ENCODE measurements around the gene RAB10. TPM values are rescaled to one million over a fixed set of nuclear protein-coding genes. Genes with fewer than 3 reads are reported as not detected.
A peak's percentile ranks its signal among the peaks of the same experiment; 100 is the strongest.
"Not testable (repeated sequence)": the region's sequence is repeated elsewhere in the genome, so short reads cannot be mapped to it uniquely, and the experiment has no call there.

The RAB10 gene
- total RNA-seq, 6 donors from 2014 or later, result 81.7 to 139 (median 106) TPM

DNA sequence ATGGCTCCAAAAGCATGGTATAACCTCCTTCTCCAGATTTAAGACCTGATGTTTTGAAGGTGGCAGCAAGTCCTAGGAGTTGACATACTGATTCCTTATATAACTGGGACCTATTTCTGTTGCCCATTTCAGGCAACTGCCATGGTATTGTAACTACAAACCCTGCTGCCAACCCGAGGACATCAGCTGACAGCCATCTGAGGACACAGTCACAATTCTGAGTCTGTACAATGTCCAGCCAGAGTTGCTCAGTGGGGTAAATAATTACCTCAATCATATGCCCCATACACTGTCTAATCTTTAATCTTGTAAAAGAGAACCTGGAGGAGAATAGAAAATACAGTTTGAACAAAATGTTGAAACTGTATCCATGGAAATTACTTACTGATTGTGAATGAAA, 130.3 kb downstream of the RAB10 start:
- 35 to 86% methylated on average over 1 of the region's 1 CpG for WGBS, 2 donors
- Histone ChIP-seq H3K36me3 (no peaks in the 10 kb centered on the region), H3K27ac (no peak overlapping the region), H3K4me3 (no peak overlapping the region), H3K27me3 (no peaks in the 10 kb centered on the region), H3K9me3 (no peaks in the 10 kb centered on the region), H3K4me1 (no peaks in the 10 kb centered on the region)
- DNase-seq (no peak), ATAC-seq (ENCODE audit: low FRiP score in 2 of 2) (no peak)
- TF ChIP-seq POLR2A (IDR thresholded peaks at IDR 0.05), result no peak
- no peak for TF ChIP-seq EP300 (IDR thresholded peaks at IDR 0.05)
- TF ChIP-seq CTCF (IDR thresholded peaks at IDR 0.05), result no peak
- TF ChIP-seq POLR2AphosphoS5 (IDR thresholded peaks at IDR 0.05), result no peak

GRCh38 chr2:26164641-26165211, 130.8 kb downstream of the RAB10 start:
- no peak for ATAC-seq (ENCODE audit: low FRiP score in 2 of 2)
- TF ChIP-seq POLR2A (IDR thresholded peaks at IDR 0.05), result no peak
- no peak for TF ChIP-seq CTCF (IDR thresholded peaks at IDR 0.05)
- TF ChIP-seq EP300 (IDR thresholded peaks at IDR 0.05), result no peak
- H3K27ac ChIP-seq, result no peak overlapping the region
- no peaks in the 10 kb centered on the region for H3K27me3 ChIP-seq
- DNase-seq, result no peak
- no peaks in the 10 kb centered on the region for H3K9me3 ChIP-seq
- H3K36me3 ChIP-seq, result no peaks in the 10 kb centered on the region
- WGBS, 2 donors, result 86 to 91% methylated on average over 8 of the region's 8 CpGs
- H3K4me1 ChIP-seq, result no peaks in the 10 kb centered on the region
- H3K4me3 ChIP-seq, result no peak overlapping the region

DNA sequence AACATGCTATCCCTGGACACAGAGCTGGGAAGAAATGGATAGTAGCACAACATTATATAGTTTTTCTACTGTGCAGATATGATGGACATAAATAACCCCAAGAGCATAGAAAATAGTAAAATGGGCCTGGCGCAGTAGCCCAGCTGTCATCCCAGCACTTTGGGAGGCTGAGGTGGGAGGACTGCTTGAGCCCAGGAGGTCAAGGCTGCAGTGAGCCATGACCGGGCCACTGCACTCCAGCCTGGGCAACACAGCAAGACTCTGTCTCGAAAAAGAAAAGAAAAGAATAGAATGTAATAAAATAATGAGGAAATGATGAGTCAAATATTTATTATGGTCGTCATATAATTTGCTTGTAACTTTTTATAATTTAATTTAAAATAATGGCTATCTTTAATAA, 131.5 kb downstream of the RAB10 start:
- H3K27ac ChIP-seq, result no peak overlapping the region
- H3K36me3 ChIP-seq, result no peaks in the 10 kb centered on the region
- no peak overlapping the region for H3K4me3 ChIP-seq
- WGBS, 2 donors, result 90 to 93% methylated on average over 4 of the region's 4 CpGs
- DNase-seq (no peak), ATAC-seq (ENCODE audit: low FRiP score in 2 of 2) (no peak)
- no peaks in the 10 kb centered on the region for H3K4me1 ChIP-seq
- no peaks in the 10 kb centered on the region for H3K27me3 ChIP-seq
- no peaks in the 10 kb centered on the region for H3K9me3 ChIP-seq
- no peak for TF ChIP-seq POLR2AphosphoS5 (IDR thresholded peaks at IDR 0.05)
- no peak for TF ChIP-seq CTCF (IDR thresholded peaks at IDR 0.05)
- no peak for TF ChIP-seq POLR2A (IDR thresholded peaks at IDR 0.05)
- TF ChIP-seq EP300 (IDR thresholded peaks at IDR 0.05), result no peak

DNA sequence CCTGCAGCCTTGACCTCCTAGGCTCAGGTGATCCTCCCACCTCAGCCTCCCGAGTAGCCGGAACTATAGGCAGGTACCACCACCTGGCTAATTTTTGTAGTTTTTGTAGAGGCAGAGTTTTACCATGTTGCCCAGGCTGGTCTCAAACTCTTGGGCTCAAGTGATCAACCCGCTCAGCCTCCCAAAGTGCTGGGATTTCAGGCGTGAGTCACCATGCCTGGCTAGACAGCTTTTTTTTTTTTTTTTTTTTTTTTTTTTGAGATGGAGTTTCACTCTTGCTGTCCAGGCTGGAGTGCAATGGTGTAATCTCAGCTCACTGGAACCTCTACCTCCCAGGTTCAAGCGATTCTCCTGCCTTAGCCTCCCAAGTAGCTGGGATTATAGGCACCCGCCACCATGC, 132.7 kb downstream of the RAB10 start:
- DNase-seq; ATAC-seq (ENCODE audit: low FRiP score in 2 of 2); H3K36me3 ChIP-seq; H3K27ac ChIP-seq; H3K27me3 ChIP-seq; H3K4me1 ChIP-seq; H3K9me3 ChIP-seq; H3K4me3 ChIP-seq: not testable (repeated sequence)
- 89 to 93% methylated on average over 4 to 5 of the region's 6 CpGs for WGBS, 2 donors

- WGBS, 2 donors, result 96 to 98% methylated on average over 4 of the region's 4 CpGs
- Histone ChIP-seq H3K9me3 (no peaks in the 10 kb centered on the region), H3K27ac (no peak overlapping the region), H3K4me3 (no peak overlapping the region), H3K4me1 (peaks cover 7 to 18% (median 11%) of the 10 kb centered on the region in 4 donors), H3K36me3 (no peaks in the 10 kb centered on the region), H3K27me3 (peaks cover 0 to 23% (median 13%) of the 10 kb centered on the region in 4 donors)
- DNase-seq (peak in 1 of 2 donors; percentile 12), ATAC-seq (ENCODE audit: low FRiP score in 2 of 2) (no peak)
- TF ChIP-seq EP300 (IDR thresholded peaks at IDR 0.05) (no peak), POLR2A (IDR thresholded peaks at IDR 0.05) (no peak), CTCF (IDR thresholded peaks at IDR 0.05) (no peak), POLR2AphosphoS5 (IDR thresholded peaks at IDR 0.05) (no peak)
Observed at GRCh38 chr2:26168785-26169184, 134.9 kb downstream of the RAB10 start.

Measured in upper lobe of left lung (tissue), 6 donors.